NT2/D1 (cell line): ENCODE measurements around the gene OR52L1.

ENCODE experiments used
- YY1 ChIP-seq: IDR thresholded peaks from 2 replicates; pipeline ENCODE4 v1.6.1; 2011; ENCODE audit not compliant: insufficient read length, insufficient read depth
- ZNF274 ChIP-seq: IDR thresholded peaks from 2 replicates; pipeline ENCODE4 v1.6.1; 2011; ENCODE audit warnings: mild to moderate bottlenecking, low read depth, low read length

GRCh38 chr11:5986885-5987284 lies at the start of gene OR52L1:
- TF ChIP-seq YY1 (no peak), ZNF274 (no peak)
